Fibroblast of villous mesenchyme (primary cell): ENCODE results near the gene KLHL9. TPM values are rescaled to one million over a fixed set of nuclear protein-coding genes. Genes with fewer than 3 reads are reported as not detected.
A peak's percentile ranks its signal among the peaks of the same experiment; 100 is the strongest.

Source experiments
- DNase-seq: peaks from one replicate; pipeline ENCODE4 v3.0.0-alpha.2; 2010; ENCODE audit warnings: low read depth
- H3K4me3 ChIP-seq: 2 replicates; pipeline ENCODE4 v1.5.1; 2011; ENCODE audit warnings: low read depth, mild to moderate bottlenecking, low read length
- CTCF ChIP-seq: IDR thresholded peaks from 2 replicates; pipeline ENCODE4 v1.5.1; 2012; ENCODE audit warnings: low read depth, mild to moderate bottlenecking, low read length; ENCODE audit not compliant: insufficient read depth
- total RNA-seq: library from RNA; depleted of rRNA; stranded (reverse); fragments of >200 nt; gene quantifications from 2 replicates; pipeline ENCODE4 v1.2.3, GENCODE V29; 2012

The KLHL9 gene
- total RNA-seq, 1 donor, result 57.9 TPM

DNA sequence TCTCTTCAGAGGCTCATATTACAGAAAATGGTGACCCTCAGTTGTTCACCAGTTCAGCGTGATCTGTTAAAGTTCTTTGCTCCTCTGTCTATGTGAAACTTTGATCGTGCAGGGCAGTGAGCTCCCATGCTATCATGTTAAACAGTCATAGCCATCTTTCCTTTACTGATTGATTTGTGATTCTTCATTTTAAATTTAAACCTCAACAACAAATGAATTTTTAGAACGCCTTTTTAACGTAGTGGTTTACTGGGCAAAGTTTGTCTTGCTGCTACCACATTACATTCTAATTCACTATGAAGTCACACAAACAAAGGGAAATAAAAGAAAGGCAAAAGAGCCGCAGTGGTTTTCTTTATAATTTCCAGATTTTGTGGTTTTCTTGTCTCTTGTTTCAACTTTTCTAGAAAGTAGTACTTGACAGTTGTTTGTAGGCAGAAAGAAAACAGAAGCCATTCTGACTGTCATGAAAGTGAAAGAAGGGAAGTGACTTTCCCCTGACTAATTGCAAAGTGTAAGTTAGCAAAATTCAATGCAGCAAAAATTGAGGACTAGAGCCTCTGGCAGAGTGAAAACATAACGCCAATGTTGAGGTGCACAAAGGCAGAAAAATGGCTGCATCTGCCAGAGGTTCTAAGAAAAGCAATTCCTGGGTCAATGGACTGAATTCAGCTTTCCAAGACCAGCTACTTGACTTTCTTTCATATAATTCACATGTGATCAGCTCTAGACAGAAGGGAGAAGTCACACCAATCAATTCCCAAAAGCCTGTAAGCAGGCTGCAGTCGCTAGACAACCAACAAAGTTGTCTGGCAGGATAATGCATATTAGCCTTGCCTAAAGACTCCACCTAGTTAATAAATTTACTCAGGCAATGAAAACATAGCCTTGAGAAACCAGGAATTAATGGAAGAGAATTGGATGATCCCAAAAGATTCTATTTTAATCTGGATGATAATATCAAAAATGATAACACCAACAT lies 22.6 kb upstream of the KLHL9 start:
- H3K4me3 ChIP-seq, result no peak overlapping the region
- TF ChIP-seq CTCF, result no peak
- peak; percentile 4 for DNase-seq

DNA sequence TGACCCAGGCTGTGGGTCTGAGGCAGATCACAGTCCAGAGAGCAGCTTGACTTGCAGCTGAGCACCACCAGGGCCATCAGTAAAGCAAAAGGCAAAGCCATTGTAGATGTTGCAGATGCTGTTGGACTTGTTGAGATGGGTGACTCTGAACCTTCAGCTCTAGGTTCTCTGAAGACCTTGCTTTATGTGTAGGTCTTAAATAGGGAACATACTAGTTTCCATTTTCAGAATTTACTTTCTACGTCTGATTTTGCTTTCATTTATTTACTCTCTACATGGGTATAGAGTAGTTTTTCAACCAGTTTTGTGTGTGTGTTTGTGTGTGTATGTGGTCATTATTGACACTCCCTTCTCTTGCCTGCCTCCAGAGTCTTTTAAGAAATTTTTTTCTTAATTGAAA lies 15.6 kb upstream of the KLHL9 start, which contains the start of gene IFNA6:
Gene IFNA6, minus strand, starts transcription at position 101 of the 400 bp plus-strand sequence. Its CDS starts 0 bp downstream, at position 101.
- no peak for DNase-seq
- no peak for TF ChIP-seq CTCF
- H3K4me3 ChIP-seq, result no peak within 1 kb of the TSS

DNA sequence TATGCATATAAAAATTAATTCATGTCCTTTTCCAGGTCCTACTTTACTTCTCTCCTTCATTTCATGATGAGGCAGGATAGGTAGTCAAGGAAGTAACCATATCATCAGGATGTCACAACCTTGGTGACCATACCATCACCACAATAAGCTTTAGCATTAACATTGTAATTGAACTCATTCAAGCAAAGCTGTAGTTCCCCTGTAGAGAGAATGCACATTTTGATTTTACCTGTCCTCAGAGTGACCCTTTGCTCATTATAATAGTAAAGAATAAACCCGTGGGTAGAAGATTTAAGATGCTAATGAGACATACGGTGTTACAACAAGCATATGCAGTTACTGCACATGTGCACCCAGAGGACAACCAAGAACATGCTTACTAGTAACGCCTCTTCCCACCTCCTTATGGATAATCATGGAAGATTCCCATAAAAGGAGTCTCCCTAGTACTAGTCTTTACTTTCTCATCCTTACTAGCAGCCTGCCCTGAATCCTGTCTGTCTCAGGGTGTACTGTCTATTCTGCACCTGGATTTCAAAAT lies 13.3 kb upstream of the KLHL9 start:
- no peak for DNase-seq
- TF ChIP-seq CTCF, result no peak
- no peak overlapping the region for H3K4me3 ChIP-seq

DNA sequence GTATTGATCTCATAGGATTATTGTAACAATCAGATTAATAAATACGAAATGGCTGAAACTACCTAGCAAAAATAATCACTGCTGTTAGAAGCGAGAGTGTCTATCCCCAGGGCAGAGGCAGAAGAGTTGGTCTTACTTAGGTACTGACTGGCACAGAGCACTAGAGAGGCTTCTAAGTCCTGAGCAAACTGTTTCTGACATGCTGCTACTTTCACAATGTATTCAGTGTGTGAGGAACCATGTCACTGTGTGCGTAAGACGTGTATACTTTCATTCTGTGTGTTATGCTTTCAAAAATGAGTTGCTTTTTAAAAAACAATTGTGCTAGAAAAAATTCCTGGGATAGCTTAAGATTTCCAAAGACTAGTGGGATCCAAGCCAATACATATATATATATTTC lies 5.5 kb upstream of the KLHL9 start:
- TF ChIP-seq CTCF, result no peak
- no peak overlapping the region for H3K4me3 ChIP-seq
- DNase-seq, result no peak

DNA sequence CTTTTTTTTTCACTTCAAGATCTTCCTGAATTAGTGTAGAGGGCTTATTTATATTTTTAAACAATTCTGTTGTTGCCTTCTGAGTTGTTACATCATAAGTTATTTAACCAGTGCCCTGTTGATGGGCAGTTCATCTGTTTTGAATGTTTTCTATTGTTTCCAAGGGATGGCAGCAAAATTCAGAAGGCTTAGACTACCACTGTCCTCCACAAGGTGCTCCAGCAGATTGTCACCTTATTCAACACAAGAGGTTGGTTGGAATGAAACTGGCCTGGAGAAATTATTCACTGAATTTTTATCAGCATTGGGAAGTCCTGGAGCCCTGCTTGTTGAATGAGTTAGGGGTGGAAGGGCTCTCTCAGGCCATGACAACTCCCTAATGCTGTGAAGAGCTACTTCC lies 1.3 kb upstream of the KLHL9 start:
- no peak for DNase-seq
- H3K4me3 ChIP-seq, result no peak overlapping the region
- TF ChIP-seq CTCF, result no peak

GRCh38 chr9:21333226-21333625 lies 2.0 kb downstream of the KLHL9 start:
- no peak for DNase-seq
- TF ChIP-seq CTCF, result no peak
- peak overlapping the region; percentile 80 for H3K4me3 ChIP-seq
